ENCODE measurements around the gene KRT2.

Gene KRT2

GRCh38 chr12:52669426-52669825, 17.4 kb upstream of the KRT2 start:
- Mint-ChIP-seq H3K27ac (no peak overlapping the region), H3K9me3 (no peaks in the 10 kb centered on the region), H3K36me3 (ENCODE audit: low read depth) (no peaks in the 10 kb centered on the region), H3K27me3 (ENCODE audit: low read depth, poor library complexity) (peaks cover 3% of the 10 kb centered on the region), H3K4me1 (no peaks in the 10 kb centered on the region), H3K4me3 (no peak overlapping the region)
- no peak for DNase-seq
- TF ChIP-seq, protein P1, sequence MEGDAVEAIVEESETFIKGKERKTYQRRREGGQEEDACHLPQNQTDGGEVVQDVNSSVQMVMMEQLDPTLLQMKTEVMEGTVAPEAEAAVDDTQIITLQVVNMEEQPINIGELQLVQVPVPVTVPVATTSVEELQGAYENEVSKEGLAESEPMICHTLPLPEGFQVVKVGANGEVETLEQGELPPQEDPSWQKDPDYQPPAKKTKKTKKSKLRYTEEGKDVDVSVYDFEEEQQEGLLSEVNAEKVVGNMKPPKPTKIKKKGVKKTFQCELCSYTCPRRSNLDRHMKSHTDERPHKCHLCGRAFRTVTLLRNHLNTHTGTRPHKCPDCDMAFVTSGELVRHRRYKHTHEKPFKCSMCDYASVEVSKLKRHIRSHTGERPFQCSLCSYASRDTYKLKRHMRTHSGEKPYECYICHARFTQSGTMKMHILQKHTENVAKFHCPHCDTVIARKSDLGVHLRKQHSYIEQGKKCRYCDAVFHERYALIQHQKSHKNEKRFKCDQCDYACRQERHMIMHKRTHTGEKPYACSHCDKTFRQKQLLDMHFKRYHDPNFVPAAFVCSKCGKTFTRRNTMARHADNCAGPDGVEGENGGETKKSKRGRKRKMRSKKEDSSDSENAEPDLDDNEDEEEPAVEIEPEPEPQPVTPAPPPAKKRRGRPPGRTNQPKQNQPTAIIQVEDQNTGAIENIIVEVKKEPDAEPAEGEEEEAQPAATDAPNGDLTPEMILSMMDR (IDR thresholded peaks at IDR 0.05) = no peak

GRCh38 chr12:52667931-52668330, 15.9 kb upstream of the KRT2 start:
- H3K4me3 Mint-ChIP-seq = no peak overlapping the region
- H3K27me3 Mint-ChIP-seq (ENCODE audit: low read depth, poor library complexity) = peaks cover 9% of the 10 kb centered on the region
- no peaks in the 10 kb centered on the region for H3K4me1 Mint-ChIP-seq
- no peaks in the 10 kb centered on the region for H3K9me3 Mint-ChIP-seq
- no peaks in the 10 kb centered on the region for H3K36me3 Mint-ChIP-seq (ENCODE audit: low read depth)
- no peak overlapping the region for H3K27ac Mint-ChIP-seq
- DNase-seq = no peak
- TF ChIP-seq, protein P1 (IDR thresholded peaks at IDR 0.05) = no peak

DNA sequence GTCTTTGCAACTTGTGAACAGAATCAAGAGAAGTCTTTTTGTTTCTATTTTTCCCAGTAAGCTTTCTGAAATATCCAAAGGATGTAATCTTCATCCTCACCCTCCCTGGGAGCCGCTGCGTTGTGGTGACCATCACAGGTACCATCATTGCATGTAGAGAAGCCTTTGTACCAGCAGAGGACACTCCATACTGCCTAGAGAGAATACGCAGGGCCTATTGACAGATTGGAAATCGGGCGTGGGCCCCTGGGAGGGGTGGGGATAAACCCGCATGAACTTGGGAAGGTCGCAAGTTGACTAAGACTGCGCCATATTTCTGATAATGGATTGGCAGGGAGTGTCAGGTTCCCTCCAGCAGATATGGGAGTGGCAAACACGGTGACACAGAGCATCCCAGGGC, 15.5 kb upstream of the KRT2 start:
- no peaks in the 10 kb centered on the region for H3K36me3 Mint-ChIP-seq (ENCODE audit: low read depth)
- no peak overlapping the region for H3K4me3 Mint-ChIP-seq
- peaks cover 9% of the 10 kb centered on the region for H3K27me3 Mint-ChIP-seq (ENCODE audit: low read depth, poor library complexity)
- no peak for DNase-seq
- no peak overlapping the region for H3K27ac Mint-ChIP-seq
- TF ChIP-seq, protein P1 (IDR thresholded peaks at IDR 0.05) = no peak
- no peaks in the 10 kb centered on the region for H3K9me3 Mint-ChIP-seq
- no peaks in the 10 kb centered on the region for H3K4me1 Mint-ChIP-seq

- Mint-ChIP-seq H3K4me1 (no peaks in the 10 kb centered on the region), H3K27me3 (ENCODE audit: low read depth, poor library complexity) (peaks cover 9% of the 10 kb centered on the region), H3K4me3 (no peak overlapping the region), H3K27ac (no peak overlapping the region), H3K9me3 (no peaks in the 10 kb centered on the region), H3K36me3 (ENCODE audit: low read depth) (no peaks in the 10 kb centered on the region)
- no peak for DNase-seq
- TF ChIP-seq, protein P1 (IDR thresholded peaks at IDR 0.05) = no peak
These were observed 14.5 kb upstream of the KRT2 start for GRCh38 chr12:52666471-52666870.

DNA sequence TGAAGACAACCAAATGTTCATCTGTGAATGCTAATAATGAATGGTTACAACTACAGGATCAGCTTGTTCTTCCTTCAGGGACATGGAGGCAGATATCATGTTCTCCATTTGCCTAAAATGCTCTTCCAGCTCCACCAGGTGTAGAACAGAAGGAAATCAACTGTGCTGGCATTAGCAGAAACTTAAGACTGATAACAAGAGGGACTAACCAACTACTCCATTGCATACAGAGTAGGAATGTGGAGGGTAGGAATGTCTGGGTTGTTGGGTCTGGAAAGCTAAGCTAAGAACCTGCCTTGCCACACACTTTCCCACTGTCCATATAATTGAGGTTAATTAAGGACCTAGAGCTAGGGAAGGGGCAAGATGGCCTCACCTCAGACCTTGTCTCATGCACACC, 11.4 kb upstream of the KRT2 start:
- Mint-ChIP-seq H3K36me3 (ENCODE audit: low read depth) (no peaks in the 10 kb centered on the region), H3K9me3 (no peaks in the 10 kb centered on the region), H3K27ac (no peak overlapping the region), H3K4me3 (no peak overlapping the region), H3K27me3 (ENCODE audit: low read depth, poor library complexity) (peaks cover 9% of the 10 kb centered on the region), H3K4me1 (no peaks in the 10 kb centered on the region)
- TF ChIP-seq, protein P1 (IDR thresholded peaks at IDR 0.05) = no peak
- no peak for DNase-seq

GRCh38 chr12:52662918-52663229, 10.9 kb upstream of the KRT2 start:
- TF ChIP-seq, protein P1 (IDR thresholded peaks at IDR 0.05) = no peak
- Mint-ChIP-seq H3K27me3 (ENCODE audit: low read depth, poor library complexity) (peaks cover 14% of the 10 kb centered on the region), H3K9me3 (no peaks in the 10 kb centered on the region), H3K4me1 (no peaks in the 10 kb centered on the region), H3K27ac (no peak overlapping the region), H3K36me3 (ENCODE audit: low read depth) (no peaks in the 10 kb centered on the region), H3K4me3 (no peak overlapping the region)
- DNase-seq = no peak
